HL-60 (cell line): ENCODE results near the gene PRICKLE2.

Source experiments
- CTCF ChIP-seq: IDR thresholded peaks from one replicate; pipeline ENCODE4 v1.5.1; 2011; ENCODE audit warnings: low read length, control low read depth, inconsistent platforms; ENCODE audit not compliant: insufficient read depth
- POLR2AphosphoS5 ChIP-seq: IDR thresholded peaks from 2 replicates; pipeline ENCODE4 v1.6.1; 2012; ENCODE audit warnings: low read depth

GRCh38 chr3:64247991-64248646 lies 22.9 kb upstream of the PRICKLE2 start:
- TF ChIP-seq CTCF (no peak), POLR2AphosphoS5 (no peak)
